ENCODE data around the gene TLL2. TPM values are rescaled to one million over a fixed set of nuclear protein-coding genes. Genes with fewer than 3 reads are reported as not detected.

The TLL2 gene
- total and polyA plus RNA-seq, 2 experiments from 2014 or later: 2.6 to 3.0 TPM

- no peak overlapping the region for H3K27ac Mint-ChIP-seq
Observed at GRCh38 chr10:96460316-96460715, 53.4 kb downstream of the TLL2 start.

More at GRCh38 chr10:96460316-96460715, 53.4 kb downstream of the TLL2 start:
- no peak for TF ChIP-seq POLR2AphosphoS5 (IDR thresholded peaks at IDR 0.05; ENCODE audit: low read depth)
- TF ChIP-seq EZH2phosphoT487 (IDR thresholded peaks at IDR 0.05; ENCODE audit: unreplicated experiment): no peak
- TF ChIP-seq CTCF (conservative IDR thresholded peaks at IDR 0.05; ENCODE audit: low read depth in 2 of 2): no peak
- TF ChIP-seq EZH2 (IDR thresholded peaks at IDR 0.05; ENCODE audit: low read depth, unreplicated experiment): no peak
- TF ChIP-seq CREB1 (CRISPR knock-in tag; IDR thresholded peaks at IDR 0.05; ENCODE audit: low read depth): no peak
- no peak for TF ChIP-seq STAT1 (IDR thresholded peaks at IDR 0.05; ENCODE audit: unreplicated experiment)
- no peak for TF ChIP-seq REST (IDR thresholded peaks at IDR 0.05; ENCODE audit: unreplicated experiment)
- TF ChIP-seq JUNB (IDR thresholded peaks at IDR 0.05; ENCODE audit: unreplicated experiment): no peak
- TF ChIP-seq ZNF462 (CRISPR knock-in tag; IDR thresholded peaks at IDR 0.05): no peak
- no peak for TF ChIP-seq ZNF331 (CRISPR knock-in tag; IDR thresholded peaks at IDR 0.05; ENCODE audit: low read depth)
- no peak for TF ChIP-seq ZNF114 (CRISPR knock-in tag; IDR thresholded peaks at IDR 0.05)
- no peak for TF ChIP-seq NANOG (IDR thresholded peaks at IDR 0.05; ENCODE audit: borderline replicate concordance)
- no peak for TF ChIP-seq ETS1 (IDR thresholded peaks at IDR 0.05)
- Mint-ChIP-seq H3K36me3 (ENCODE audit: low read depth) (peaks cover 22% of the 10 kb centered on the region), H3K27me3 (ENCODE audit: insufficient read depth, low read depth, poor library complexity) (peaks cover 5% of the 10 kb centered on the region), H3K4me3 (no peak overlapping the region), H3K9me3 (peaks cover 19% of the 10 kb centered on the region), H3K4me1 (no peaks in the 10 kb centered on the region; the same call in 2 of the 3 replicates)
- H3K27me3 ChIP-seq (ENCODE audit: insufficient read depth): no peaks in the 10 kb centered on the region
- H4K20me1 ChIP-seq (replicated peaks; ENCODE audit: insufficient read depth): no peaks in the 10 kb centered on the region
- no peaks in the 10 kb centered on the region for H3K36me3 ChIP-seq (ENCODE audit: insufficient read depth)
- no peaks in the 10 kb centered on the region for H3K79me2 ChIP-seq (replicated peaks; ENCODE audit: insufficient read depth)
- H3F3A ChIP-seq (replicated peaks; ENCODE audit: low read depth): no peaks in the 10 kb centered on the region
- H3K4me1 ChIP-seq (ENCODE audit: insufficient read depth): no peaks in the 10 kb centered on the region
- no peak for DNase-seq (ENCODE audit: low spot score)
- H3K27ac ChIP-seq (ENCODE audit: low read depth): no peak overlapping the region
- H3K9me2 ChIP-seq (ENCODE audit: insufficient read depth): no peaks in the 10 kb centered on the region
- ATAC-seq: no peak
- H3K4me2 ChIP-seq: no peak overlapping the region
- H2AFZ ChIP-seq: no peak overlapping the region
- no peak overlapping the region for H3K4me3 ChIP-seq
